PFSK-1 (cell line): ENCODE data around the gene HPS4.

Experiments
- FOXP2 ChIP-seq: optimal IDR thresholded peaks from 2 replicates; pipeline ENCODE3; 2011; ENCODE audit warnings: borderline replicate concordance, control low read depth, inconsistent platforms; ENCODE audit not compliant: insufficient read depth; ENCODE audit errors: extremely low read length, extremely low read depth
- POLR2AphosphoS5 ChIP-seq: IDR thresholded peaks from 2 replicates; pipeline ENCODE4 v1.6.1; 2012; ENCODE audit warnings: low read depth, mild to moderate bottlenecking, control low read depth, low read length, moderate library complexity
- SIN3A ChIP-seq: IDR thresholded peaks from 2 replicates; pipeline ENCODE4 v1.6.1; 2012; ENCODE audit warnings: mild to moderate bottlenecking, low read length, moderate library complexity, borderline replicate concordance; ENCODE audit not compliant: insufficient read depth
- TAF1 ChIP-seq: IDR thresholded peaks from 2 replicates; pipeline ENCODE4 v1.6.1; 2012; ENCODE audit warnings: low read length, control low read depth, borderline replicate concordance; ENCODE audit not compliant: insufficient read depth
- TF ChIP-seq, protein P1 (sequence below), 2 experiments: IDR thresholded peaks; 2 replicates each; pipeline versions ENCODE4 v1.6.1 to v1.8.0; 2011 to 2012; ENCODE audit warnings: low read depth in 2 of 2, low read length in 2 of 2, control low read depth in 1 of 2, inconsistent platforms in 1 of 2, mild to moderate bottlenecking in 1 of 2, moderate library complexity in 1 of 2; ENCODE audit not compliant: insufficient read depth in 1 of 2

Gene HPS4

DNA sequence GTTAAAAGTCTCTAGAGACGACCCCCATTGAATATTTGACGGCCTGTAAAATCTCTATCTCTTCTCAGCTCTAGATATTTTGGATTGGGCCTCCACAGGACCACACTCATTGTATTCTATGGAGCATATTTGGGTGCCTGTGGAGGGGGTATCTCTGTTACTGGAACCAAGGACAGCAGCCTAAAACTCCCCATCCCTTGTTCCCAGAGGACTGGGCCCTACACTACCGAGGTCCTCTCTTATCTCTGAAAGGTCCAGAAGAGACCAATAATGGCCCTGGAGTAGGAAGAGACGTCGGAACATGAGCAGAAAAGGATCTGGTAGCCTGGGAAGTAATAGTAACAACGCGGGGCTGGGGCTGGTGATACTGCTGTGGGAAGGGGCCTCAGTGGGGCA lies 542 bp downstream of the HPS4 start:
- TF ChIP-seq, protein P1, sequence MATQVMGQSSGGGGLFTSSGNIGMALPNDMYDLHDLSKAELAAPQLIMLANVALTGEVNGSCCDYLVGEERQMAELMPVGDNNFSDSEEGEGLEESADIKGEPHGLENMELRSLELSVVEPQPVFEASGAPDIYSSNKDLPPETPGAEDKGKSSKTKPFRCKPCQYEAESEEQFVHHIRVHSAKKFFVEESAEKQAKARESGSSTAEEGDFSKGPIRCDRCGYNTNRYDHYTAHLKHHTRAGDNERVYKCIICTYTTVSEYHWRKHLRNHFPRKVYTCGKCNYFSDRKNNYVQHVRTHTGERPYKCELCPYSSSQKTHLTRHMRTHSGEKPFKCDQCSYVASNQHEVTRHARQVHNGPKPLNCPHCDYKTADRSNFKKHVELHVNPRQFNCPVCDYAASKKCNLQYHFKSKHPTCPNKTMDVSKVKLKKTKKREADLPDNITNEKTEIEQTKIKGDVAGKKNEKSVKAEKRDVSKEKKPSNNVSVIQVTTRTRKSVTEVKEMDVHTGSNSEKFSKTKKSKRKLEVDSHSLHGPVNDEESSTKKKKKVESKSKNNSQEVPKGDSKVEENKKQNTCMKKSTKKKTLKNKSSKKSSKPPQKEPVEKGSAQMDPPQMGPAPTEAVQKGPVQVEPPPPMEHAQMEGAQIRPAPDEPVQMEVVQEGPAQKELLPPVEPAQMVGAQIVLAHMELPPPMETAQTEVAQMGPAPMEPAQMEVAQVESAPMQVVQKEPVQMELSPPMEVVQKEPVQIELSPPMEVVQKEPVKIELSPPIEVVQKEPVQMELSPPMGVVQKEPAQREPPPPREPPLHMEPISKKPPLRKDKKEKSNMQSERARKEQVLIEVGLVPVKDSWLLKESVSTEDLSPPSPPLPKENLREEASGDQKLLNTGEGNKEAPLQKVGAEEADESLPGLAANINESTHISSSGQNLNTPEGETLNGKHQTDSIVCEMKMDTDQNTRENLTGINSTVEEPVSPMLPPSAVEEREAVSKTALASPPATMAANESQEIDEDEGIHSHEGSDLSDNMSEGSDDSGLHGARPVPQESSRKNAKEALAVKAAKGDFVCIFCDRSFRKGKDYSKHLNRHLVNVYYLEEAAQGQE (IDR thresholded peaks at IDR 0.05; ENCODE audit: insufficient read depth in 1 of 2, low read depth in 2 of 2, low read length in 2 of 2), result 0 out of 4 replicates have a peak, but pooled peaks of 1 of the 2 experiments have one; percentile 34
- TF ChIP-seq FOXP2, result no peak

DNA sequence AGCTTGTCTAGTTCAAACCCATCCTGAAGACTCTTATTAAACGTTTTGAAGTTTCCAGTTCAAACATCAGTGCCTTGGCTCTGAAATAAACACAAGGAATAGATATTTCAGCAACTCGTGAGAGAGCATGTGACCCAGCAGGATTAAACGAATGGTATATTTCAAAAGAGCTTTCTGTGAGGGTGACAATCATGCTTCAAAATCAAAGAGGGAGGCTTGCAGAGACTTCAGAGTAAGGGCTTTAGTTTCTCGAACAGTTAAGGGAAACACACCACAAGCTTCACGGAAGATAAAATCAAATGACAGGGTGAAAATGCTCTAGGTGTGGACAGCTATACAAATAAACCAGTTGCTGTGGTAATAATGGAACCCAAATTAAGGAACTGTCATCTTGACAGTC lies 1.4 kb downstream of the HPS4 start:
- TF ChIP-seq, protein P1 (IDR thresholded peaks at IDR 0.05; ENCODE audit: insufficient read depth in 1 of 2, low read depth in 2 of 2, low read length in 2 of 2), result no peak
- TF ChIP-seq POLR2AphosphoS5 (no peak), SIN3A (no peak), FOXP2 (no peak), TAF1 (no peak)

DNA sequence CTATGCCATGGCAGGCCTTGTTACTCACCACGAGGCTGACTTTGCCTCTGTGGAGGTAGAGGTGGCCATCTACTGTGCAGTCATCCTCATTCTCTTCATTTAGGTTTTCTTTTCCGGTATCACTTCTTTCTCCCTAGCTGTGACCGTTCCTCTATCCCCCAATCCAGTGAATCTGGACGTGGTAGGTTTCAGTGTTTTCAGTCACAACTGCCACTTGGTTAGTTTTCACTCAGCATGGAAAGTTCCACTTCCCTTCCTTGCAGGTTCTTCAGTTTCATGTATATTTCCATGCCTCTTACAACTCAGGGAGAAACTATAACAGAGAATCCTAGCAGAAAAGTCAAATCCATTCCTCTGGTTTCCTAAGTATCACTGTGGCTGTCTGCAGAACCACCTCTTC lies 1.9 kb downstream of the HPS4 start:
- no peak for TF ChIP-seq FOXP2
- TF ChIP-seq TAF1, result no peak
- no peak for TF ChIP-seq SIN3A
- no peak for TF ChIP-seq POLR2AphosphoS5
- TF ChIP-seq, protein P1 (IDR thresholded peaks at IDR 0.05; ENCODE audit: insufficient read depth in 1 of 2, low read depth in 2 of 2, low read length in 2 of 2), result no peak

DNA sequence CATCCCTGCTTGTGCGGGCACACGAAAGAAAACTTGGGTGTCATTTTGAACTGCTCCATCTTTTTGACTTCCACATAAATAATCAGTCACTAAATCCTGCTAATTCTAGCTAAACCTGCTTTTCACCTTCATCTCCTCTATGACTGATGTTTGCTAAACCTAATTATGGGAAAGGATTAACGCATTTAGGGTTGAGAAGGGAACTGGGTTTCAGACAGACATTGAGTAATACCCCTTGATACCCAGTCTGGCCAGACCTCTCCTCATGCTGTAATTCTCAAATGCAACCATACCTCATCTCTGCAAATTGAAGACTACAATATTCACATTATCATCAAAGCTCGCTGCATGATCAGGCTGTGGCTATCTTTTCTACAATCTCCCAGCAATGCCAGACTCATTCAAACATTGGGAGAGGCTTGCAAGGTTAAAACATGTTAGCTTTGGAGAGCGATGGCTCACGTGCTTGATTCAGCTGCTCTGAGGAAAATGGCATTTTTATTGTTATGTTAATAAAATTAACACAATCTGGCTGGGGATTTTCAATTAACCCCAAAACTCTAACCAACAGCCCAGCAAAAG lies 2.4 kb downstream of the HPS4 start:
- TF ChIP-seq, protein P1 (IDR thresholded peaks at IDR 0.05; ENCODE audit: insufficient read depth in 1 of 2, low read depth in 2 of 2, low read length in 2 of 2), result no peak
- TF ChIP-seq SIN3A, result no peak
- TF ChIP-seq FOXP2, result no peak
- TF ChIP-seq TAF1, result no peak
- no peak for TF ChIP-seq POLR2AphosphoS5

DNA sequence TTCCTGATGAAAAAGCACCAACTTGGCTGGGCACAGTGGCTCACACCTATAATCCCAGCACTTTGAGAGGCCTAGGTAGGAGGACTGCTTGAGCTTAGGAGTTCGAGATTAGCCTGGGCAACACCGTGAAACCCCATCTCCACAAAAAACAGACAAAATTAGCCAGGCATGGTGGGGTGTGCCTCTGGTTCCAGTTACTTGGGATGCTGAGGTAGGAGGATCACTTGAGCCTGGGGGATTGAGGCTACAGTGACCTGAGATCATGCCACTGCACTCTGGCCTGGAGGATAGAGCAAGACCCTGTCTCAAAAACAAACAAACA lies 3.0 kb downstream of the HPS4 start:
- TF ChIP-seq FOXP2 (no peak), SIN3A (no peak), TAF1 (no peak), POLR2AphosphoS5 (no peak)
- TF ChIP-seq, protein P1 (IDR thresholded peaks at IDR 0.05; ENCODE audit: insufficient read depth in 1 of 2, low read depth in 2 of 2, low read length in 2 of 2), result no peak
